Nasal cavity respiratory epithelium epithelial cell of viscerocranial mucosa (primary cell): ENCODE data around the gene FAM217A. TPM values are rescaled to one million over a fixed set of nuclear protein-coding genes. Genes with fewer than 3 reads are reported as not detected.

Source experiments
- total RNA-seq: library from RNA; depleted of rRNA; stranded (reverse); fragments of >200 nt; gene quantifications from 2 replicates; pipeline ENCODE4 v1.2.3, GENCODE V29; 2014

Gene FAM217A
- not detected in 2 replicates for total RNA-seq

GRCh38 chr6:4078691-4079471 is at the start of gene FAM217A:
FAM217A (minus strand) TSS chr6:4079137; CDS start chr6:4077414, 1,723 bp downstream.

Other genes starting within 250 kb of the FAM217A start
- gene FAM50B, start 229.8 kb downstream of the FAM217A start, total RNA-seq = 5.1 and 9.4 TPM in 2 replicates
- 26.7 and 46.2 TPM in 2 replicates for gene ECI2, start 56.4 kb upstream of the FAM217A start, total RNA-seq